Activated naive CD8-positive, alpha-beta T cell treated with anti-CD3 and anti-CD28 coated beads for 36 hours (primary cell): Measurements from ENCODE around the gene WDFY2. TPM values are rescaled to one million over a fixed set of nuclear protein-coding genes. Genes with fewer than 3 reads are reported as not detected.

Experiments
- DNase-seq: peaks from one replicate; pipeline ENCODE4 v3.0.0; 2021
- H3K27ac Mint-ChIP-seq: one replicate; pipeline ENCODE4 v1.8.0; 2022; ENCODE audit warnings: mild to moderate bottlenecking, moderate library complexity, mixed read lengths
- H3K27me3 Mint-ChIP-seq: one replicate; pipeline ENCODE4 v1.8.0; 2022; ENCODE audit warnings: mild to moderate bottlenecking, mixed read lengths
- H3K36me3 Mint-ChIP-seq: one replicate; pipeline ENCODE4 v1.8.0; 2021; ENCODE audit warnings: mild to moderate bottlenecking, mixed read lengths
- H3K4me1 Mint-ChIP-seq: one replicate; pipeline ENCODE4 v1.8.0; 2021; ENCODE audit warnings: mixed read lengths
- H3K4me3 Mint-ChIP-seq: one replicate; pipeline ENCODE4 v1.8.0; 2022; ENCODE audit warnings: mild to moderate bottlenecking, moderate library complexity, mixed read lengths
- H3K9me3 Mint-ChIP-seq: one replicate; pipeline ENCODE4 v1.8.0; 2022; ENCODE audit warnings: mixed read lengths
- total RNA-seq, 2 experiments: library from RNA; stranded (reverse); gene quantifications; one replicate each; pipeline ENCODE4 v1.2.3, GENCODE V29; 2021

The WDFY2 gene
- total RNA-seq, 2 experiments from 2014 or later, result 6.0 to 7.9 TPM

DNA sequence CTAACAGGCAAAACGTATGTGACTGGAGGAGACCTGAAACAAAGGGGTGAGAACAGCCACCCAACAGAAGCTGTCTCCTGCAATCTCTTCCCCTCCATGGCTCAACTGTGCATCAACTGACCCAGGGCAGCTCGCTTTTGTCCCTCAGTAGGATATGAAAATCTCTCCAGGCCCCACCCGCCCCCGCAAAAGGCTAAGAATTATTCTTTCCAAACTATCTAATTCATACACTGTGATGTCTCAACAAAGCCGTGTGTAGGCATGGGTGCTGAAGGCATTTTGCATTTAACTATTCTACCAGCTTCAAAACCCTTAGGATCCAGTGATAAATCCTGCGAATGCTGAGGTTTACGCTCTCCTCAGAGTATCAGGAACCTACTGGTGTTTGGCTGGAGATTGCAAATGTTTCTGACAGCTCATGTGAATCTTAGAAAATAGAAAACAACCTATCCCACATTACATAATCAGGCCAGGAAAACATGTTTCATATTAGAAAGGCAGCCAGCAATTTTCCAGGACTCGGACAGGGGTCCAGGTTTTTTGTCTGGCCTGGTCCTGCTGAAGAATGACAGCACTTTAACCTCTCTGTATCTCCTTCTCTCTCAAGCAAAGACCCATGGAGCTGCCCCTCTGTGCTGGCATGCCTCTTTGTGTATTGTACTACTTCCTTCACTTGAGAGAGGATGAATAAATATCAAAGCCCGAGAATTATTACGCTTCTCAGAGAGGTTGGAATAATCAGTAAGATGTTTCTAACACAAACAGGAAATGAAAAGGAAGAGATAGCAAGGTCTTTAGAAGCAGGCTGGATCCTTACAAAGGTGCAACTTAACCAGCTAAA lies 202.4 kb downstream of the WDFY2 start:
- peaks cover 12% of the 10 kb centered on the region for H3K4me1 Mint-ChIP-seq
- H3K27ac Mint-ChIP-seq, result no peak overlapping the region
- no peaks in the 10 kb centered on the region for H3K9me3 Mint-ChIP-seq
- no peak for DNase-seq
- no peaks in the 10 kb centered on the region for H3K27me3 Mint-ChIP-seq
- no peak overlapping the region for H3K4me3 Mint-ChIP-seq
- peaks cover 6% of the 10 kb centered on the region for H3K36me3 Mint-ChIP-seq

DNA sequence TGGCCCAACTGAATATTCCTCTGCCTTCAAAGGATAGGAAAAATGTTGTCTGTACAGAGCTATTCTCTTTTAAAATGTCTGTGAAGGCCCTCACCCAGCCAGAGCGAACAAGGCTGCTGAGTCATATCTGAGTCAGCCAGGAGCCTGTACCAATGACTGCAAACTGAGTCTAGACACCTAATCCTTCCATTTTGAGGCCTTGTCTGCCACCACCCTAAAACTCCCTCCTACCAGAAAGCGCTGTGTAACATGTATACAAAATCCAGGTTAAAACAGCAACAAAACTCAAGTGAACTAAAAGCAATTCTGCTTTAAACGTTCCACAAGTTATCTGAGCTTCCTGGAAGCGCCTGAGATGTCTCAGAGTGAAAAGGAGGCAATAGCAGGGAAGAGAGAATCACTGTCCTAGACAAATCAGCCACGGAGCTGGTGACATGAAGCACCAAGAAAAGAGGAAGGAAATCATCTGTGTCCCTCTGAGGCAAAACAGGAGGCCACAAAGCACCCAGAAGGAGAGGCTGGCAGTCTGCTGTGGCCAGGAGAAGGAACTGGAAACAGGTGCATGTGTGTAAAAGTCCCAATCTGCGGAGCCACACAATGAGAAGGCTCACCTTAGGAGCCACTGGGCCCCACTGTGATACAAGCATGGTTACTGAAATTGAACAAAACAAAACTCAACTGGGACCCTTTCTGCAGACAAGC lies 209.5 kb downstream of the WDFY2 start:
- no peaks in the 10 kb centered on the region for H3K9me3 Mint-ChIP-seq
- peaks cover 24% of the 10 kb centered on the region for H3K4me1 Mint-ChIP-seq
- peaks cover 9% of the 10 kb centered on the region for H3K36me3 Mint-ChIP-seq
- H3K27ac Mint-ChIP-seq, result peak overlapping the region; percentile 66
- no peak for DNase-seq
- H3K4me3 Mint-ChIP-seq, result no peak overlapping the region
- H3K27me3 Mint-ChIP-seq, result no peaks in the 10 kb centered on the region

DNA sequence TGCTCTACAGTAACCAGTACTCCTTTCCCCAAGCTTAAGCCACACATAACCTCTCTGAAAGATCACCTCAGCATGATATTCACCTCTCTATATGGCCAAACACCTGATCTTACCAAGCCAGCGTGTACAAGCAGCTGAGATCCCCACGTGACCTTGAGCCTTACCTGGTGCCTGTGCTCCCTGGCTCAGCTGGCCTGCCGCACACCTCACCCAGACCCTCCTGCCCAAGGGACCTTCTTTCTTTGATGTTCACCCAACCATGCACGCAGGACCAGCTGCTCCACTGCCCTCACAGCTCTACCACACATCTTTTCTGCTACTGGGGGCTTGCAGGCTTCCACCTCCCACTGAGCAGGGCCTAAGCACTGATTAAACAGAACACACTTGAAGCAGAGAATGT lies 210.7 kb downstream of the WDFY2 start:
- Mint-ChIP-seq H3K4me3 (no peak overlapping the region), H3K27me3 (no peaks in the 10 kb centered on the region), H3K36me3 (peaks cover 9% of the 10 kb centered on the region), H3K27ac (no peak overlapping the region), H3K9me3 (no peaks in the 10 kb centered on the region), H3K4me1 (peaks cover 24% of the 10 kb centered on the region)
- DNase-seq, result no peak

DNA sequence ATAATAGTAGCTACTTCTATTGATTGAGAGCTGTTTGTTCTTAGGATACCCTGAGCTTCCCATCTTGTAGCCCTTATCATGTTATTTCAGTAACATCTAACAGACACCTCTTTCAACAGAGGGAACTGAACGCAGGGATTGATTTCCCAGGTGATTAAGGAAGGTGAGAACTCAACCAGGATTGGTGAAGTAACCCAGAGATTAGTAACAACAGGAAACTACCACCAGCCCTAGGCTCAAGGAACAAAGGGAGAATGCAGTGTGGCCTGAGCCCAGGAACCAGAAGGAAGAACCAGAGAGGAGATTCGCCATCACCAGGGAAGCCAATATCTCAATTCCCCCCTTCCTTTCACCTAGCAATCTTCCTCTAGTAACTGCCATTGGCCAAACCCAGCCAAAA lies 211.2 kb downstream of the WDFY2 start:
- Mint-ChIP-seq H3K27ac (no peak overlapping the region), H3K36me3 (peaks cover 7% of the 10 kb centered on the region), H3K27me3 (no peaks in the 10 kb centered on the region), H3K4me1 (peaks cover 24% of the 10 kb centered on the region), H3K9me3 (no peaks in the 10 kb centered on the region), H3K4me3 (no peak overlapping the region)
- DNase-seq, result no peak

DNA sequence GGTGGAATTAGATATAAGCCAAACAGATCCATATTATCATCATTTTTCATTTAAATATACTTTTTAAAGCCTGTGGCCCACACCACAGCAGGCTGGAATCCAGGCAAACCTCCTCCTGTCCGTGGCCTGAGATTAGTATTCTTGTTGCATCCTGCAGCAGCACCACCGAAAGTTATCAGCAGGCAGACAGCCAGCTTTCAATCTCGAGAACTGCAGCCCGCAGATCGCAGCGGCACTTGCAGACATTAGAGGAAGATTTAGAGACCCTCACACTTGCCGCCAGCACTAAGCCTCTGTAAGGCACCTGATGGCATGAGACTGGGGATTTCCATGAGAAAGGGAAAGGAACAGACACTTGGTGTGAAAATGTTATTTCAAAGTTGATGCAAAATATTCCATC lies 212.3 kb downstream of the WDFY2 start:
- H3K4me1 Mint-ChIP-seq, result peaks cover 27% of the 10 kb centered on the region
- H3K9me3 Mint-ChIP-seq, result no peaks in the 10 kb centered on the region
- H3K4me3 Mint-ChIP-seq, result no peak overlapping the region
- H3K36me3 Mint-ChIP-seq, result peaks cover 4% of the 10 kb centered on the region
- no peak overlapping the region for H3K27ac Mint-ChIP-seq
- no peak for DNase-seq
- no peaks in the 10 kb centered on the region for H3K27me3 Mint-ChIP-seq

DNA sequence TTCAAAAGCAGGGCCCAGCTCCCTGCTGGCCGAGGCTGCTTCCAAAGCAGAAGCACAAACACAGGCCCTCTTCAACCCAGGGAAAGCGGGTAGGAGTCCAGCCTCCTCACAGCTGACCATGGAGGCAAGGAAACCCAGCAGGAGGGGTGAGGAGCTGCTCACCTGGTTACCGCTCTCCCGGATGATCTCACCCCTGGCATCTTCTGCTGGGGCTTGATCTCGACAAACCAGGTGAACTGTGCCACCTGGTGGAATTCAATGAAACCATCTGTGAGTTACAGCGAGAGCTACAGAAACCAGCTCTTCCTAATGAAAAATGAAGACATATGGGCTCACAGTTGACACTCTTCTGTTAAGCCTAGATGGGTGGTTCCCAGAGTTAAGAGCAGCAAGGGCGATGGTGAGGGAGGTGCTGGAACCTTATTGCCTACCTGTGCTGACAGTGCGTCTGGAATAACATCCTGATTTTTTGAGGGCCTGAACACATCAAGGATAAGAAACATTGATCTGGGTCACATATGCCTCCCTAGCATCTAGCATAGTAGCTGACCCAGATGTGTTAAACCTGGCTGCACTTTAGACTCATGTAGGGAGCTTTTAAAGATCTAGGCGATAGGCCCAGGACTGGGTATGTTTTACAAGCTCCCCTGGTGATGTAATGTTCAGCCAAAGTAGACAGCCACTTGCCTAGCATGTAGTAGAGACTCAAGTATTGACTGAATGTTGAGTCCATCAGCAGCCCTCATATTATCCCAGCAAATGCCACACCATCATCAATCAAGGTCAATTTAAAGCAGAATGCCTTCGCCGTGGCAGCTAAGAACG lies 213.6 kb downstream of the WDFY2 start:
- peaks cover 38% of the 10 kb centered on the region for H3K4me1 Mint-ChIP-seq

DNA sequence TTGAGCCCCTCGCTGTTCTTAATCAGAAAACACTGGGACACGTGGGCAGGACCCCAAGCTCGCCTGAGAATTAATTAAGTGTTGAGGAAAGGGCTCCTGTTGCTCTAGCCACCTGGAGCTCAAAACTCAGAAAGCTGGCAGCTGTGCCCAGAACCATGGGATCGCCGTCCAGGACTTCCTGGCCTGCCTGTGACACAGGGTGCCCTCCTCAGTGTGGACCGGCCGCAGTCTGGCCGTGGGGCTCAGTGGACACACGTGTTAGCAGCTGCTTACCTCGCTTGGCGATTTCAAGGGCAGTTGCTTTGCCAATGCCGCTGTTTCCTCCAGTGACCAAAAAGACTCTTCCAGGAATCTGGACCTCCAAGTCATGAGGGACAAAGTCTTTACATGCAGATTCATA lies 215.0 kb downstream of the WDFY2 start:
- Mint-ChIP-seq H3K36me3 (peaks cover 3% of the 10 kb centered on the region), H3K27ac (no peak overlapping the region), H3K9me3 (no peaks in the 10 kb centered on the region), H3K27me3 (no peaks in the 10 kb centered on the region), H3K4me3 (no peak overlapping the region), H3K4me1 (peaks cover 28% of the 10 kb centered on the region)
- no peak for DNase-seq

More for the DNA sequence above, 213.6 kb downstream of the WDFY2 start:
- Mint-ChIP-seq H3K27me3 (no peaks in the 10 kb centered on the region), H3K4me3 (no peak overlapping the region), H3K27ac (no peak overlapping the region), H3K36me3 (peaks cover 1% of the 10 kb centered on the region), H3K9me3 (no peaks in the 10 kb centered on the region)
- peak; percentile 56 for DNase-seq

DNA sequence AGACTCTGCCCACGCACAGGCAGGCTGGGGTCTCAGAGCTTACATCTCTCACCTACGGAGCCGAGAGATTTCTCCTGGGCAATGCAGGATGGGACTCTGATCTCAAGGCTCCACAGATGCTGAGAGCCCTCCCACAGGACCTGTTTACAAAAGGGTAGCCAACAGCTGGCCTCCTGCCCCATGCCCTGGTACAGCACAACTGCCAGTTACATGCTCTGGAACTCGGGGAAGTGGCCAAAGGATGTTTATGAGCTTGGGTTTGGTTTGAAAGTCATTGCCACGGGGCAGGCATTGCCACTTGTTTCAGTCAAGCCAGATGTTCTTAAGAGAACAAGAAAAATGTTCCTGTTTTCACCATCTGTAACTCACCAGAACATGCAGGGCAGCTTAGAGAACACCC lies 216.2 kb downstream of the WDFY2 start:
- DNase-seq, result no peak
- Mint-ChIP-seq H3K27me3 (no peaks in the 10 kb centered on the region), H3K4me1 (peaks cover 37% of the 10 kb centered on the region), H3K4me3 (no peak overlapping the region), H3K9me3 (no peaks in the 10 kb centered on the region), H3K27ac (no peak overlapping the region), H3K36me3 (peaks cover 15% of the 10 kb centered on the region)

DNA sequence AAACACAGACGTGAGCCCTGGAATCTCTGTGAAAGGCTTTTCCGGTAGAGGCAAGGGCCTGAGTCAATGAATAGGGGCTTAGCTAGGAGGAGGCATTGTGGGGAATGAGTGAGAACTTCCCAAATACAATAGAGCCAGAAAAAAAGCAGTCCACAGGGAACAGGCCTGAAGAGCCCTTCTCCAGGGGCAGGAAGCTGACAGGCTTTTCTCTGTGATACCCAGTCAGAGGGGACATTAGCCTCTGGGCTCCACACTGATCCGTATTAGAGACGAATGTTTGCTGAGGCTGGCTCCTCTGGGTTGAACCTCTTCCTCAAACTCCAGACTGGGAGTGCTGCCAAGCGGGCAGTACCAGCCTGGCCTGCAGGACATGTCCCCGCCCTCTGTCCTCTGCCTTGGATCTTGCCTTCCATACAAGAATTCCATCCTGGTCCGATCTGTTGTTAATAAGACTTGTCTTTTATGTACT lies 217.4 kb downstream of the WDFY2 start:
- peak overlapping the region; percentile 99 for H3K27ac Mint-ChIP-seq
- H3K27me3 Mint-ChIP-seq, result no peaks in the 10 kb centered on the region

DNA sequence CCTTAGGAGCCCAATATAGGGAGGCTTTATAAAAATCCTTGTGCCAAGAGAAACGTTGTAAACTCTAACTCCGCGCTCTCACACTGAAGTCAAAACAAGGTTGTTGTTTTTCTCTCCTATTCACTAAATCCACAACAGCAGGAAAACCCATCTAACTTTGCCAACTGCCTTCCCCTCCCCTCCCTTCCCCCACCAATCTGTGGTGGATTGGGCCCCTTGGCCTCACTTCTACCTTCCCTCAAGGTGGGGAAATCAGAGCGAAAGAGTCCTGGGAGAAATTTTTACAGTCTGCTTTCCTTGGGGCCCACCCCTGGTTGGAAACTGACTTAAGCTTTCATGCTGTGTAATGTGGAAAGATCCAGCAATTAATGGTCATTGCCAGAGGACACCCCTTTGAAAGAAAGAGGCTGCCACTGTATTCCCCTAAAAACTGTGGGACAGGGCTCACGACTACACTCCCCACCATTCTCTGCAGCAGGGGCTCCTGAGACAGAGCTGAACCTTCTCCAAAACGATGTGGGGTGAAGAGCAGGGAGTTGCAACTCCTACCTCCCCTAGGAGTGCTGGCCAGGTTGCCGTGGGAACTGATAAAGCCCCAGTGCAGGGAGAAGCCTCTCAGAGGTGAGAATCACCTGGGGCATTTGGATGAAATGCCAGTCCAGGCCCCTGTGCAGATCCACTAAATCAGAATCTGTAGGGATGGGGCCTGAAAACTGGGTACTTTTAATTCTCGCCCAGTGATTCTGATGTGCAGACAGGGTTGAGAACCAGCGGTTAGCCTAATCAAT lies 218.6 kb downstream of the WDFY2 start:
- Mint-ChIP-seq H3K4me3 (peak overlapping the region; percentile 88), H3K9me3 (no peaks in the 10 kb centered on the region), H3K27ac (peak overlapping the region; percentile 99), H3K27me3 (no peaks in the 10 kb centered on the region), H3K36me3 (peaks cover 28% of the 10 kb centered on the region), H3K4me1 (peaks cover 54% of the 10 kb centered on the region)
- DNase-seq, result no peak

More for the DNA sequence above, 217.4 kb downstream of the WDFY2 start:
- no peak for DNase-seq
- Mint-ChIP-seq H3K9me3 (no peaks in the 10 kb centered on the region), H3K36me3 (peaks cover 27% of the 10 kb centered on the region), H3K4me1 (peaks cover 49% of the 10 kb centered on the region), H3K4me3 (no peak overlapping the region)

DNA sequence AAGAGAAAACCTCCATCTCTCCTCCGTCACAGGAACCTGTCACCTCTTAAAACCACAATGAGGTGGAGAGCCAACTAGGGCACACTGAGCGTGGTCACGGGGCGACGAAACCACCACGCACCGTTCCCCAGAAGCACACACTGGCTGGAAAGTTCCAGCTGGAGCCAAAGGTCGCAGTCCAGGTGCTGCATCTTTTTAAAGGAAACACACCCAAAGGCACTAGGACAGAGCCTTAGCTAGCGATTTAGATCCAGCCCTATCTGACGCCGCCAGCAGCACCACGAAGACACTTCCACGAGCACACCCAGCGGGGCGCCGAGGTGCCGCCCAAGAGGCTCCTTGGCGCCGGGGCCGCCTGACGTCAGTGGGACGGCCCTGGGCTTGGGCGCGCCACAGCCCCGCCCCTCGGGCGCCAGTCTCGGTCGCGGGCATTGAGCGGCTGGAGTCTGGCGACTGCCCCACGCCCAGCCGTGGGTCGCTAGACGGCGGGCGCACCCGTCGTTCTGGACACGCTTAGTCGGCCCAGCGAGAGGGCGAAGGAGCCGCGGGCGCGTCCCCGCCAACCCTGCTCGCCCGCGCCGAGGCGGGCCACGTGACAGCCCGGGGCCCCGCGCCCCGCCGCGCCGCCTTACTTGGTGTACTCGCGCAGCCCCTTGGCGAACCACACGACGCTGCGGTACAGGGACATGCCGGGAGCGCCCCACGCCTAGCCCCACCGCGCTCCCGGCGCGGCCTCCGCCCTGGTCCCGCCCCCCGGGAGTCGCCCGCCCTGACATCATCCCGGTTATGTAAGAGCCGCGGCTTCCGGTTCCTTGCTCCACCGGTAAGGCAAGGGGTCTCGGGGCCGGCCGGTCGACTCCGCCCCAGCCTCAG lies 219.4 kb downstream of the WDFY2 start, which contains the start of gene DHRS12:
Gene DHRS12, minus strand, starts transcription at position 742 of the 873 bp plus-strand sequence. CDS start 4,504 bp downstream, outside the sequence.
- H3K4me3 Mint-ChIP-seq, result peak within 1 kb of the TSS; percentile 95
- H3K4me1 Mint-ChIP-seq, result peaks cover 53% of the 10 kb centered on the region
- H3K9me3 Mint-ChIP-seq, result peaks cover under 1% of the 10 kb centered on the region
- H3K36me3 Mint-ChIP-seq, result peaks cover 30% of the 10 kb centered on the region
- DNase-seq, result peak; percentile 88
- no peaks in the 10 kb centered on the region for H3K27me3 Mint-ChIP-seq
- peak within 1 kb of the TSS; percentile 99 for H3K27ac Mint-ChIP-seq

DNA sequence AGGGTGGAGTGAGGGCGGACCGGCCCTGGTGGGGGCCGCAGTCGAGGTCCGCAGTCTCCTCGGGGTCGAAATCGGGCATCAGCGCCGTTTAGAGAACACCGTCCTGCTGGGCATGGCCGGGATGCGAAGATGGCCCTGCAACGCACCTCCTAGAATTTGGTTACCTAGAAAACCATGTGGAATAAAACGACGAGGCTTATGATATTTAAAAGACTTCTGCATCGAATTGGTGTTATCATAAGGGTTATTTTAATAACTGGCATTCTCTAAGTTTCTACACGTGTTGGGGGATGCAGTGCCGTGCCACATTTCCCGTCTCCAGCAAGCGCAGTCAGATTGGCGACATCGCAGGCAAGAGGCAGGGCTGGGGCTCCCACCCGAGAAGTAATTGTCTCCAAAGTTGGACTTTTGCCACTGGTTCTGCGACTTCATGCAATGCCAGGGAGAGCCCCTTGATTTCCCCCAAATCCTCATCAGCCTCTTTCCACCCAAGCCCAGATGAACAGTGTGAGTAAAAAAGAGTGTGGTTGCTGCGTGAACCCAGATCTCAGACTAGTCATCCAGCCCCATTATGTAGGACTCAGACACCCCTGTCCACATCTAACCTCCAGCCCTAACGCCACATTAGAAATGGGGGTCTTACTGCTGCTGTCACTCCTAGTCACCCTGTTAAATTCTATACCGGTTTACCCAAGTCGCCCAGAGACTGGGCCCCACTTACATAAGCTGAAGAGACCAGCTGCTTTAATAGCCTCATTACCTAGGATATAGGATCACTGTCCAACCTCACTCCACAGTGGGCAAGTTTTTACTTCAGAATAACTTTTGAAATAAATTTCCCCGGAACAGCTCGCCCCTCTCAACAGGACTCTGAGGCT lies 220.3 kb downstream of the WDFY2 start:
- Mint-ChIP-seq H3K36me3 (peaks cover 39% of the 10 kb centered on the region), H3K4me1 (peaks cover 56% of the 10 kb centered on the region), H3K4me3 (peak overlapping the region; percentile 95), H3K27me3 (no peaks in the 10 kb centered on the region), H3K9me3 (peaks cover 2% of the 10 kb centered on the region), H3K27ac (peak overlapping the region; percentile 98)
- peak; percentile 47 for DNase-seq

DNA sequence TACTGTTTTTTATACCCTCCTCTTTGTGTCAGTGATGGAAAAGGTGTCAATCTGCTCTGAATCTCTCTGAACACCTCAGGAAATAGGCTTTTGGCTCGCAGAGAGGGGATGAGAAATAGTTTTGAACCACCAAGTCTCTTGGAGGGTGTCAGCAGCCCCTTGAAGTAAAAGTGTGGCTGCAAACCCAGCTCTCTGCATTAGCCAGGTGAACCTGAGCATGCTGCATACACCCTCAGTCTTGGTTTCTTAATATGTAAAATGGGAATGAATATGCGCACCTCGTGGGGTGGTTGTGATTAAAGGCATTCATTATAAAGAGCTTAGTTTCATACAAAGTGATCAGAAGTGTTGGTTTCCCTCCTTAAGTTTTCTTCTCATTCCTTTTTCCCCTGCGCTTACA lies 221.1 kb downstream of the WDFY2 start:
- no peak for DNase-seq
- H3K4me3 Mint-ChIP-seq, result peak overlapping the region; percentile 95
- H3K27ac Mint-ChIP-seq, result peak overlapping the region; percentile 98
- peaks cover 57% of the 10 kb centered on the region for H3K4me1 Mint-ChIP-seq
- H3K27me3 Mint-ChIP-seq, result no peaks in the 10 kb centered on the region
- peaks cover 2% of the 10 kb centered on the region for H3K9me3 Mint-ChIP-seq
- peaks cover 43% of the 10 kb centered on the region for H3K36me3 Mint-ChIP-seq
